Parathyroid adenoma (tissue), 2 donors: ENCODE data around the gene ARL5C.
"Not testable (repeated sequence)": the region's sequence is repeated elsewhere in the genome, so short reads cannot be mapped to it uniquely, and the experiment has no call there.

Experiments
- H2AFZ ChIP-seq: fragments of 300-600 bp; sonication (generic); one replicate; pipeline ENCODE4 v1.7.0; 2017; ENCODE audit warnings: antibody characterized with exemption, mild to moderate bottlenecking
- H3K27ac ChIP-seq: fragments of 300-600 bp; sonication (generic); one replicate; pipeline ENCODE4 v1.7.0; 2017
- H3K27me3 ChIP-seq: fragments of 300-600 bp; sonication (generic); one replicate; pipeline ENCODE4 v1.7.0; 2017; ENCODE audit warnings: low read length; ENCODE audit not compliant: control insufficient read depth, insufficient read depth
- H3K36me3 ChIP-seq: fragments of 300-600 bp; sonication (generic); one replicate; pipeline ENCODE4 v1.7.0; 2017; ENCODE audit warnings: low read length; ENCODE audit not compliant: control insufficient read depth, insufficient read depth
- H3K4me1 ChIP-seq: fragments of 300-600 bp; sonication (generic); one replicate; pipeline ENCODE4 v1.7.0; 2017; ENCODE audit warnings: control low read depth
- H3K4me2 ChIP-seq: fragments of 300-600 bp; sonication (generic); one replicate; pipeline ENCODE4 v1.7.0; 2017; ENCODE audit warnings: low read length
- H3K4me3 ChIP-seq: fragments of 300-600 bp; sonication (generic); one replicate; pipeline ENCODE4 v1.7.0; 2017; ENCODE audit warnings: low read depth, low read length
- H3K79me2 ChIP-seq: fragments of 300-600 bp; sonication (generic); one replicate; pipeline ENCODE4 v1.7.0; 2017; ENCODE audit warnings: control low read depth
- H3K9ac ChIP-seq: fragments of 300-600 bp; sonication (generic); one replicate; pipeline ENCODE4 v1.7.0; 2017; ENCODE audit warnings: mild to moderate bottlenecking
- H3K9me3 ChIP-seq: fragments of 300-600 bp; sonication (generic); one replicate; pipeline ENCODE4 v1.7.0; 2017; ENCODE audit warnings: low read length; ENCODE audit not compliant: control insufficient read depth
- TF ChIP-seq, protein P1 (sequence below): fragments of 300-600 bp; sonication (generic); IDR thresholded peaks from one replicate; pipeline ENCODE4 v1.7.0; 2017; ENCODE audit warnings: antibody characterized with exemption, mild to moderate bottlenecking
- donor health status: primary hyperparathyroidism.

Gene ARL5C

DNA sequence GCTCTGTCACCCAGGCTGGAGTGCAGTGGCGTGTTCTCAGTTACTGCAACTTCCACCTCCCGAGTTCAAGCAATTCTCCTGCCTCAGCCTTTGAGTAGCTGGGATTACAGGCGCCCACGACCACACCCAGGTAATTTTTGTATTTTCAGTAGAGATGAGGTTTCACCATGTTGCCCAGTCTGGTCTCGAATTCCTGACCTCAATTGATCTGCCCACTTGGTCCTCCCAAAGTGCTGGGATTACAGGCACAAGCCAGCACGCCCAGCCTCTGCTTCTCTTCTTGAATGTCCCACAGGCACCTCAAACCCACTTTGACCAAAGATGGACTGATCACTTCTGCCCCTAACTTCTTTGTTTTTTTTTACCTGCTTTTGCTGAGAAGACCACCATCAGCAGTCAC, 4.6 kb upstream of the ARL5C start:
- Histone ChIP-seq H3K27ac (no peak overlapping the region), H3K4me1 (no peaks in the 10 kb centered on the region), H3K4me3 (no peak overlapping the region), H3K9ac (no peak overlapping the region), H3K4me2 (no peak overlapping the region), H2AFZ (no peak overlapping the region), H3K9me3 (no peaks in the 10 kb centered on the region), H3K36me3 (no peaks in the 10 kb centered on the region), H3K79me2 (no peaks in the 10 kb centered on the region), H3K27me3 (no peaks in the 10 kb centered on the region)
- TF ChIP-seq, protein P1, sequence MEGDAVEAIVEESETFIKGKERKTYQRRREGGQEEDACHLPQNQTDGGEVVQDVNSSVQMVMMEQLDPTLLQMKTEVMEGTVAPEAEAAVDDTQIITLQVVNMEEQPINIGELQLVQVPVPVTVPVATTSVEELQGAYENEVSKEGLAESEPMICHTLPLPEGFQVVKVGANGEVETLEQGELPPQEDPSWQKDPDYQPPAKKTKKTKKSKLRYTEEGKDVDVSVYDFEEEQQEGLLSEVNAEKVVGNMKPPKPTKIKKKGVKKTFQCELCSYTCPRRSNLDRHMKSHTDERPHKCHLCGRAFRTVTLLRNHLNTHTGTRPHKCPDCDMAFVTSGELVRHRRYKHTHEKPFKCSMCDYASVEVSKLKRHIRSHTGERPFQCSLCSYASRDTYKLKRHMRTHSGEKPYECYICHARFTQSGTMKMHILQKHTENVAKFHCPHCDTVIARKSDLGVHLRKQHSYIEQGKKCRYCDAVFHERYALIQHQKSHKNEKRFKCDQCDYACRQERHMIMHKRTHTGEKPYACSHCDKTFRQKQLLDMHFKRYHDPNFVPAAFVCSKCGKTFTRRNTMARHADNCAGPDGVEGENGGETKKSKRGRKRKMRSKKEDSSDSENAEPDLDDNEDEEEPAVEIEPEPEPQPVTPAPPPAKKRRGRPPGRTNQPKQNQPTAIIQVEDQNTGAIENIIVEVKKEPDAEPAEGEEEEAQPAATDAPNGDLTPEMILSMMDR, result no peak

DNA sequence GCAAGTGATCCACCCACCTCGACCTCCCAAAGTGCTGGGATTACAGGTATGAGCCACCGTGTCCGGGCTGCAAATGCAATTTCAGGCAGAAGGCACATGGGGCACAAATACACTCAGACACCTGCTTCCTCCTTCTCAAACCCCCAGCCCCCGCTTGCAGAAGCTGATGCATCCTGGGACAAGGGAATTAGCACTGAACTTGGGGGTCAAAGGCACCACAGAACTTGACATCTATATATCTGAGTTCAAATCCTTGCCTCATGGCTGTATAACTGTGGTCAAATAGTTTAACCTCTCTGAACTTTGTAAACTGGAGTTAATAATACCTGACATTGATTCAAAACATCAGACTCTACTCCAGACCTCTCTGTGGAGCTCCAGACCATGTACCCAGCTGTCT, 4.1 kb upstream of the ARL5C start:
- no peaks in the 10 kb centered on the region for H3K36me3 ChIP-seq
- no peak overlapping the region for H3K27ac ChIP-seq
- no peaks in the 10 kb centered on the region for H3K4me1 ChIP-seq
- H3K4me3 ChIP-seq, result no peak overlapping the region
- no peaks in the 10 kb centered on the region for H3K27me3 ChIP-seq
- no peak overlapping the region for H3K9ac ChIP-seq
- no peaks in the 10 kb centered on the region for H3K79me2 ChIP-seq
- H3K9me3 ChIP-seq, result no peaks in the 10 kb centered on the region
- H3K4me2 ChIP-seq, result no peak overlapping the region
- no peak overlapping the region for H2AFZ ChIP-seq
- TF ChIP-seq, protein P1, result no peak

DNA sequence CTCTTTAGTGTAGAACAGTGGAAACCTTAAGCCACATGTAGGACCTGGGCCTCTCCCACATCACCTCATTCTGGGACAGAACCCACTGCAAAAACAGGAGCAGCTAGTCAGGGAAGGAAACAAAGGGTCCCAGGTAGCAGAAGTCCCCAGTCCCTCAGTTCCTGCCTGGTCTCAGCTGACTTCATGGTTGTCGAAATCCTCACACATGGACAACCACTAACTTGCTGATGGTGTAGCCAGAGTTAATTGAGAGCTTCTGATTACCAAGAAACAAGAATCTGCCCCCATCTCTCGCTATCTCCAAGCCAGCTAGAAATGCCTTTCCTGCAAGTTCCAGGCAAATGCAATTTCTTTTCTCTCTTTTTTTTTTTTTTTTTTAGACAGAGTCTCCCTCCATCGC, 3.6 kb upstream of the ARL5C start:
- Histone ChIP-seq H3K4me1 (no peaks in the 10 kb centered on the region), H3K4me2 (no peak overlapping the region), H3K9me3 (no peaks in the 10 kb centered on the region), H3K4me3 (no peak overlapping the region), H3K9ac (no peak overlapping the region), H3K36me3 (no peaks in the 10 kb centered on the region), H3K27ac (no peak overlapping the region), H3K27me3 (no peaks in the 10 kb centered on the region), H2AFZ (no peak overlapping the region), H3K79me2 (no peaks in the 10 kb centered on the region)
- TF ChIP-seq, protein P1, result no peak

- Histone ChIP-seq H3K4me3 (no peak overlapping the region), H3K27me3 (no peaks in the 10 kb centered on the region), H3K9ac (no peak overlapping the region), H3K36me3 (no peaks in the 10 kb centered on the region), H2AFZ (no peak overlapping the region), H3K4me1 (no peaks in the 10 kb centered on the region), H3K27ac (no peak overlapping the region), H3K9me3 (no peaks in the 10 kb centered on the region), H3K79me2 (no peaks in the 10 kb centered on the region), H3K4me2 (no peak overlapping the region)
- TF ChIP-seq, protein P1, result no peak
These were observed 3.1 kb upstream of the ARL5C start for GRCh38 chr17:39169101-39169500.

- H3K9me3 ChIP-seq, H3K4me2 ChIP-seq, H3K4me1 ChIP-seq, H3K79me2 ChIP-seq, H3K36me3 ChIP-seq, H3K27me3 ChIP-seq, H3K9ac ChIP-seq, H3K27ac ChIP-seq, H3K4me3 ChIP-seq, H2AFZ ChIP-seq: not testable (repeated sequence)
These were observed 2.5 kb upstream of the ARL5C start for GRCh38 chr17:39168503-39168902.
